Astrocyte of the spinal cord (primary cell): ENCODE data around the gene TDP1.

Experiments used
- DNase-seq: peaks from one replicate; pipeline ENCODE4 v3.0.0; 2011; ENCODE audit warnings: low read depth, low spot score
- H3K4me3 ChIP-seq: 2 replicates; pipeline ENCODE4 v1.5.1; 2011; ENCODE audit warnings: low read depth, mild to moderate bottlenecking, low read length, moderate library complexity
- CTCF ChIP-seq: IDR thresholded peaks from 2 replicates; pipeline ENCODE4 v1.5.1; 2012; ENCODE audit warnings: low read depth, mild to moderate bottlenecking, low read length, inconsistent platforms
- in situ Hi-C: cut with HindIII; loops from 2 replicates; pipeline ENCODE4 v1.10.0; 2017; ENCODE audit warnings: low sequenced_read_pairs

TDP1 gene

GRCh38 chr14:89992273-89992672, 36.5 kb downstream of the TDP1 start:
- DNase-seq = no peak
- H3K4me3 ChIP-seq = no peak overlapping the region
- in situ Hi-C loops = no loop called here
- no peak for TF ChIP-seq CTCF

- no peak for DNase-seq
- in situ Hi-C loops = no loop called here
- no peak for TF ChIP-seq CTCF
- no peak overlapping the region for H3K4me3 ChIP-seq
Observed at GRCh38 chr14:89996963-89997362, 41.2 kb downstream of the TDP1 start.

GRCh38 chr14:90000935-90001334, 45.2 kb downstream of the TDP1 start:
- no peak overlapping the region for H3K4me3 ChIP-seq
- in situ Hi-C loops = no loop called here
- TF ChIP-seq CTCF = no peak
- no peak for DNase-seq

- no peak for DNase-seq
- no peak for TF ChIP-seq CTCF
- in situ Hi-C loops = no loop called here
- no peak overlapping the region for H3K4me3 ChIP-seq
Observed at GRCh38 chr14:90003526-90004307, 48.0 kb downstream of the TDP1 start.

- in situ Hi-C loops = no loop called here
Observed at GRCh38 chr14:90005441-90005840, 49.7 kb downstream of the TDP1 start.

GRCh38 chr14:90005939-90006530, 50.3 kb downstream of the TDP1 start:
- in situ Hi-C loops = no loop called here
- H3K4me3 ChIP-seq = no peak overlapping the region
- no peak for TF ChIP-seq CTCF
- no peak for DNase-seq

More at GRCh38 chr14:90005441-90005840, 49.7 kb downstream of the TDP1 start:
- no peak for DNase-seq
- no peak overlapping the region for H3K4me3 ChIP-seq
- TF ChIP-seq CTCF = no peak
